GM12873 (cell line): ENCODE measurements around the gene PILRA.
A peak's percentile ranks its signal among the peaks of the same experiment; 100 is the strongest.

ENCODE experiments used
- CTCF ChIP-seq: IDR thresholded peaks from 2 replicates; pipeline ENCODE4 v1.5.1; 2012; ENCODE audit warnings: low read depth, mild to moderate bottlenecking, moderate library complexity, low read length, control low read depth; ENCODE audit not compliant: insufficient read depth; ENCODE audit errors: missing control alignments

PILRA gene

GRCh38 chr7:100397315-100398081 is 24.2 kb downstream of the PILRA start:
- TF ChIP-seq CTCF = no peak

GRCh38 chr7:100398239-100398638 is 25.0 kb downstream of the PILRA start:
- no peak for TF ChIP-seq CTCF

- no peak for TF ChIP-seq CTCF
Measured at GRCh38 chr7:100400041-100400440, 26.8 kb downstream of the PILRA start.

GRCh38 chr7:100400656-100401055 is 27.4 kb downstream of the PILRA start:
- TF ChIP-seq CTCF = peak; percentile 2

- no peak for TF ChIP-seq CTCF
Measured at GRCh38 chr7:100401811-100402210, 28.5 kb downstream of the PILRA start.

GRCh38 chr7:100402241-100402640 is 29.0 kb downstream of the PILRA start:
- no peak for TF ChIP-seq CTCF

GRCh38 chr7:100406767-100407166 is 33.5 kb downstream of the PILRA start:
- no peak for TF ChIP-seq CTCF
